Measurements from ENCODE around the gene TUBGCP5. TPM values are rescaled to one million over a fixed set of nuclear protein-coding genes. Genes with fewer than 3 reads are reported as not detected.
"Not testable (repeated sequence)": the region's sequence is repeated elsewhere in the genome, so short reads cannot be mapped to it uniquely, and the experiment has no call there.

The TUBGCP5 gene
- 10 to 100 TPM; 10.3 to 12.6 TPM for total RNA-seq

DNA sequence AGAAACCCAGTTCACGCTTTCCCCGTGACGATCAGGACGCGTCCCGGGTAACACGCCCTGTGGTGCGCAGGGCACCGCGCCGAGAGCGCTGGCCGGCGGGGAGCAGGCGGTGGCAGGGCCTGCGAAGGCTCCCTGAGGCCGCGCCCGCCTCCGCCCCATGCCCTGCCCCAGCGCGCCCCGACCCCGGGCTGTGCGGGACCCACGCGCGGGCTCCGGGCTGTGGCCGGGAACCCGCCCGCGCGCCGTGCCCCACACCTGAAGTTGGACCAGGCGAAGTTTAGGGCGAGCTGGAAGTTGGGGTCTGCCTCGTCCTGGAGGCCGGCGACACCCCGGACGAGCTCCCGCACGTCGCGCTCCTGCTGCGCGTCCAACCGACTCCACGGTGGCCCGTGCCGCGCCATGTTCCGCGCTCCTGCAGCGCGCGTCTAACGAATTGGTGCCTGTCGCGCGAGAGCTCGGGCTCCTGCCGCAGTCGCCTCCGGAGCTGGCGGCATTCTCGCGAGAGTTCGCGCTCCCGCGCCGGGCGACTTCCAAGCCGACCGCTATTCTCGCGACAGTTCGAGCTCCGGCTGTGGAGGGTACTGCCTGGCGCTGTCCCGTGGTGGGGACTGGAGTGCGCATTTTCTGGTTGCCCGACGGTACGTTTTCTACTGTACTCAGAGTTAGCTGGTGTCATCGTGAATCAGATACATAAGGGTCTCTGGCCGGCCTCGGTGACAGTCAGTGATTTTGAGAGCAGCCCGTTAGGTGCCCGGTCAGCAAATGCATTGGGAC, at the start of gene TUBGCP5:
Gene TUBGCP5 (minus strand): TSS at position 427 of the 774 bp plus-strand sequence. CDS start 26 bp downstream, at position 401.
- DNase-seq (peak; percentile 97 to 98), ATAC-seq (replicated peaks in 1 of 2) (peak; percentile 96 to 97)
- H3K9me3 Mint-ChIP-seq = no peaks in the 10 kb centered on the region
- peaks cover 2 to 5% of the 10 kb centered on the region in 2 donors for H3K36me3 Mint-ChIP-seq (ENCODE audit: insufficient read depth in 2 of 2)
- H3K27me3 Mint-ChIP-seq (ENCODE audit: low read depth) = no peaks in the 10 kb centered on the region
- H3K4me3 Mint-ChIP-seq = peak within 1 kb of the TSS; percentile 94 to 95
- peaks cover 33% of the 10 kb centered on the region for H3K4me1 Mint-ChIP-seq (ENCODE audit: low read depth)
- H3K27ac Mint-ChIP-seq = peak within 1 kb of the TSS; percentile 67

DNA sequence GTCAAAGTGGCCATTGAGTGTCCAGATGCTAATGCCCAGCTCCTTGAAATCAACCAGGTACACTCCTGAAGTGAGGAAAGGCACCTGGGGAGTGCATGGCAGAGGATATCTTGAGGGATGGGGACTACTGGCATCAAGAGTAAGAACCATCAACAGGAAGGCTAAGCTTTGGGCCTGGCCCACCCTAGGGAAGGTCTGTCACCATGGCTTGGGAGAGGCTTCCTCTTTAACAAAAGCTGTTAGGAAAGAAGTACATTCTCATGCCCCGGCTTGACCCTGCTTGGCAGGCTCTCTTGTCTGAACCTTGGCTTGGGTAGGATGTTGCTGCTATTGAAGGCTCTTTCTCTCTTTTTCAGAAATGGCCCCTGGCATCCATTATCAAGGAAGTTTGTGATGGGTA, 43.7 kb upstream of the TUBGCP5 start:
- H3K36me3 Mint-ChIP-seq (ENCODE audit: insufficient read depth in 2 of 2) = no peaks in the 10 kb centered on the region
- H3K27me3 Mint-ChIP-seq (ENCODE audit: low read depth) = peaks cover 12% of the 10 kb centered on the region
- no peaks in the 10 kb centered on the region for H3K9me3 Mint-ChIP-seq
- H3K27ac Mint-ChIP-seq = no peak overlapping the region
- H3K4me1 Mint-ChIP-seq (ENCODE audit: low read depth) = no peaks in the 10 kb centered on the region
- ATAC-seq (replicated peaks in 1 of 2) (no peak), DNase-seq (no peak)
- H3K4me3 Mint-ChIP-seq = no peak overlapping the region

DNA sequence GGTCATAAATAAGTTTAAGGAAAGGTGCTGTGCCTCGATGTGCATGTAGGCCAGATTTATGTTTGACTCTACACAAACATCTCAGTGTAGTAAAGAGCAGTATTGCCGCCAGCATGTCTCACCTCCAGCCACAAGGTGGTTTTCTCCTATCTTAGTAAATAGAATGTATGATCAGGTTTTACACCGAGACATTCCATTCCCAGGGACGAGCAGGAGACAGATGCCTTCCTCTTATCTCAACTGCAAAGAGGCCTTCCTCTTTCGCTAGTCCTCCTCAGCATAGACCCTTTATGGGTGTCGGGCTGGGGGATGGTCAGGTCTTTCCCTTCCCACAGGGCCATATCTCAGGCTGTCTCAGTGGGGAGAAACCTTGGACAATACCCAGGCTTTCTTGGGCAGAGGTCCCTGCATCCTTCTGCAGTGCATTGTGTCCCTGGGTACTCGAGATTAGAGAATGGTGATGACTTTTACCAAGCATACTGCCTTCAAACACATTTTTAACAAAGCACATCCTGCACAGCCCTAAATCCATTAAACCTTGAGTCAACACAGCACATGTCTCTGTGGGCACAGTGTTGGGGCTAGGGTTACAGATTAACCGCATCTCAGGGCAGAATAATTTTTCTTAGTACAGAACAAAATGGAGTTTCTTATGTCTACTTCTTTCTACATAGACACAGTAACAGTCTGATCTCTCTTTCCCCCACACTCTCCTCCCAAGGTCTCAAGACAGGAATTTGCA, 42.8 kb upstream of the TUBGCP5 start:
- not testable (repeated sequence) for ATAC-seq (replicated peaks in 1 of 2); H3K4me1 Mint-ChIP-seq (ENCODE audit: low read depth); H3K27ac Mint-ChIP-seq; H3K36me3 Mint-ChIP-seq (ENCODE audit: insufficient read depth in 2 of 2); DNase-seq; H3K9me3 Mint-ChIP-seq; H3K4me3 Mint-ChIP-seq
- H3K27me3 Mint-ChIP-seq (ENCODE audit: low read depth) = peaks cover 12% of the 10 kb centered on the region

DNA sequence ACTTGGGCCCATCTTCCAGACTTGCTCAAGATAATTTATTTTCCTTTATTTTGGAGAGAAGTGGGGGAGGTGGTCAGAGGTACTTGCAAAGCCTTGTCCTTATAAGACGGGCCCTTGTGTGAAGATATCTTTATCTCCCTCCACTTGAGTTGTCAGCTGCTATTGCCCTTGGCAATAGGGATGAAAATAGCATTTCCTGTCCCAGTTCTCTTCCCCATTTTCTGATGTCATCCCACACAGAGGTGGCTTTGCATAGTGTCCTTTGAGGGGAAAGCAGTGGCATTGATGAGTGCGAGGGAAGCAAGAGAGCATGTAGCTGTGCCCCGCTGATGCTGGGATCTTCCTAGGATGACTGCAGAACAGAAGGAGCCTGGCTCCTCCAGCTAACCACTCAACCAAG, 41.9 kb upstream of the TUBGCP5 start:
- ATAC-seq (replicated peaks in 1 of 2) (no peak), DNase-seq (no peak)
- no peaks in the 10 kb centered on the region for H3K4me1 Mint-ChIP-seq (ENCODE audit: low read depth)
- no peak overlapping the region for H3K27ac Mint-ChIP-seq
- no peak overlapping the region for H3K4me3 Mint-ChIP-seq
- no peaks in the 10 kb centered on the region for H3K36me3 Mint-ChIP-seq (ENCODE audit: insufficient read depth in 2 of 2)
- no peaks in the 10 kb centered on the region for H3K9me3 Mint-ChIP-seq
- H3K27me3 Mint-ChIP-seq (ENCODE audit: low read depth) = peaks cover 12% of the 10 kb centered on the region

DNA sequence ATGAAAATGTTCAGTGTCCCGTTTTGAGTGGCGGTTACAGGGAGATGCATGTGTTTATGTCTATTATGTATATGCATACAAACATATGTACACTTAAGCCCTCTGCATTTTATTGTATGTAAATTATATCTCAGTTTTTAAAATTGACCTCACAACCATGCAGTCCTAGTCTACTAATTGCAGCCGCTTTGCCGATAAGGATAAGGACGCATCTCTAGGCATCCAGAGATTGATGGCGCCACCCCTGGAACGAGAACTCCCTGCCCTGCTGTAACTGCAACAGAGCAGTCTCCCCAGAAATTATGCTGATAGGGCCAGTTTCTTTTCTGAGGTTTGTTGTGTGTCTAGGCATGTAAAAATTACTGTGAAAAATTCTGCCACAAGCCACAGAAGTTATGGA, 40.4 kb upstream of the TUBGCP5 start:
- Mint-ChIP-seq H3K9me3 (no peaks in the 10 kb centered on the region), H3K4me3 (no peak overlapping the region), H3K4me1 (ENCODE audit: low read depth) (no peaks in the 10 kb centered on the region), H3K27me3 (ENCODE audit: low read depth) (no peaks in the 10 kb centered on the region), H3K27ac (no peak overlapping the region), H3K36me3 (ENCODE audit: insufficient read depth in 2 of 2) (no peaks in the 10 kb centered on the region)
- no peak for DNase-seq
- ATAC-seq (replicated peaks in 1 of 2) = no peak

DNA sequence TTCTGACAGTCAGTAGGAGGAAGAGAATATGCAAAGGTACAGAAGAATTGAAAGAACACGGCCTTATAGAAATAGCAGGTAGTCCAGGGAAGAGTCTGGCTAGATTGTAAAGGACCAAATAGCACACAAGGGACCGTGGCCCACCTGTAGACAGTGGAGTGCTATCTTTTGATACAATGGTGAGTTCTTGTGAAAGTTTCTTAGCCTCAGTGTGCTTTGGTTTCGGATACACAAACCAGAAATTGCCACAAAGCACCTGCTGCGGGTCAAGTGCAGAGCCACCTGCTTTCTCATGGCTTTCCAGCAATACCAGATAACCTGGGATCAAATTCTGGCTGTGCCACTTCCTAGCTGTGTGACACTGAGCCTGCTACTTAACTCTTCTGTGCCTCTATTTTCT, 36.6 kb upstream of the TUBGCP5 start:
- ATAC-seq (replicated peaks in 1 of 2) (no peak), DNase-seq (no peak)
- H3K36me3 Mint-ChIP-seq (ENCODE audit: insufficient read depth in 2 of 2) = no peaks in the 10 kb centered on the region
- no peaks in the 10 kb centered on the region for H3K4me1 Mint-ChIP-seq (ENCODE audit: low read depth)
- H3K27me3 Mint-ChIP-seq (ENCODE audit: low read depth) = peaks cover 11% of the 10 kb centered on the region
- H3K27ac Mint-ChIP-seq = no peak overlapping the region
- H3K9me3 Mint-ChIP-seq = no peaks in the 10 kb centered on the region
- H3K4me3 Mint-ChIP-seq = no peak overlapping the region

DNA sequence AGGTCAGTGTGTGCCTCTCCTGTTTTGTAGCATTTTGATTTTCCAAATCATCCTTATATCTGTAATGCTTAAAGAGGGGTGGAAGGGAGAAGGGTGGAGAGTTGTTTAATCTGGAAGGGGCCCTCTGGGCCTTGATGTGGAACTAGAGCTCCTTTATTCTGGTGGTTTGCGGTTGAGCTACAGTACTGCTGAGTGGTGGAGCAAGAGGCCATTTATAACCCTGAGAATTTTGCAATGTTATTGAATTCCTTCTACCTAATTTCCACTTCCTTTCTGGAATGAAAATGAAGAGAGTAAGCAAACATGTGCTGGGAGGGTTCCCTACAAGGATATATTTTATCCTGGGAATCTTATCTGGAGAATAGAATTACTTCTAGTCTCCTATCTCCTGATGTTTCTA, 35.3 kb upstream of the TUBGCP5 start:
- Mint-ChIP-seq H3K4me3 (no peak overlapping the region), H3K4me1 (ENCODE audit: low read depth) (no peaks in the 10 kb centered on the region), H3K27me3 (ENCODE audit: low read depth) (peaks cover 12% of the 10 kb centered on the region), H3K9me3 (no peaks in the 10 kb centered on the region), H3K27ac (no peak overlapping the region), H3K36me3 (ENCODE audit: insufficient read depth in 2 of 2) (no peaks in the 10 kb centered on the region)
- ATAC-seq (replicated peaks in 1 of 2) = no peak
- DNase-seq = no peak

DNA sequence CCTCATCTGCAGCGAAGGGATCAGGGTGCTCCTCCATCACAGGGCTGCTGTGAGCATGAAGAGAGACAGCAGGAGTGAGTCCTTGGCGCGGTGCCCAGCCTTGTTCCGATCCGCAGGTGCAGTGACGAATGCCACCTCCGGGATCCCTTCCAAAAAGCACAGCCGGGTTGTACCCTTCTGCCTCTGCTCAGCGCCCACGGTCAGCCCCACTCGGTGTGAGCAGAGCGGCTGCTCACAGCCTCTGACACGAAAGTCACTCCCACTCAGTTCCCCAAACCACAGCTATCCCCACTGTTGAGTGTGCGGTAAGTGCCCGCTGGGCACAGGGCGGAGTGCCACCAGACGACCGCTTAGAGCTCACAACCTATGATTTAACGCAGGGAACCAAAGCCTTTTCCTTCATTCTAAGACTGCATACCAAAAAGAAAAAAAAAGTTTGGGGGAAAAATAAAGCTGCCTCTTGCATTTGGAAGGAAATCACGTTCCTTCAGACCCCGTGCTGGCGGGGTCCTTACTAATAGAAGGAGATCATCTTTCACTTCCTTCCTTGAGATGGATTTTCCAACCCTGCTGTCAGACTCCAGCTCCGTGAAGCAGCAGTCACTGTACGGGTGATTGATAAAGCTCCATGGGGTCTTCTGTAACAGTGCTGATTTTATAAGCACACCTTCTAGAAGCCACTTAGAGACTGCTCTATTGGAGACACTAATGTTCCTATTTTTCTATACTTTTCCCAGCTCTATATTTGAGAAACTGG, 34.7 kb upstream of the TUBGCP5 start:
- Mint-ChIP-seq H3K4me3 (no peak overlapping the region), H3K27me3 (ENCODE audit: low read depth) (peaks cover 12% of the 10 kb centered on the region), H3K4me1 (ENCODE audit: low read depth) (no peaks in the 10 kb centered on the region), H3K9me3 (no peaks in the 10 kb centered on the region), H3K27ac (no peak overlapping the region), H3K36me3 (ENCODE audit: insufficient read depth in 2 of 2) (no peaks in the 10 kb centered on the region)
- ATAC-seq (replicated peaks in 1 of 2) (peak; percentile 54 to 60), DNase-seq (no peak)

DNA sequence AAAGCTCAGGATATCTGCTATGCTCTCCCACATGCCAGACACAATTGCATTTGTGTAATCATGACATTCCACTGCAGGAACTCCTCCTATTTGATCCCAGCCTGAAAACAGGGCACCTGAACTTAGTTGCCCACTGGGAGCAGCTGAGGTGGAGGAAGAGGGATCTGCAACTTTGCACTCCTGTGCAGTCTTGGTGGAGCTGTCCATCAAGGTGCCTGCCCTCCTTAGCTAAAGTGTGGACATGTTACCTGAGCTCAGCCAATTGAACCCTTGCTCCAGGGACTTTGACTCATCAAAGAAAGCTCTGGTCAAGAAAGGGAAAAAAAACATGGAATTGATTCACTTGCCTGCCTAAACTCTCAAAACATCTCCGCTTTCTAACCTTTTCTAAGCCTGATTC, 33.3 kb upstream of the TUBGCP5 start:
- H3K4me3 Mint-ChIP-seq = no peak overlapping the region
- DNase-seq (no peak), ATAC-seq (replicated peaks in 1 of 2) (no peak)
- no peaks in the 10 kb centered on the region for H3K36me3 Mint-ChIP-seq (ENCODE audit: insufficient read depth in 2 of 2)
- peaks cover 12% of the 10 kb centered on the region for H3K27me3 Mint-ChIP-seq (ENCODE audit: low read depth)
- H3K9me3 Mint-ChIP-seq = no peaks in the 10 kb centered on the region
- H3K4me1 Mint-ChIP-seq (ENCODE audit: low read depth) = no peaks in the 10 kb centered on the region
- H3K27ac Mint-ChIP-seq = no peak overlapping the region

DNA sequence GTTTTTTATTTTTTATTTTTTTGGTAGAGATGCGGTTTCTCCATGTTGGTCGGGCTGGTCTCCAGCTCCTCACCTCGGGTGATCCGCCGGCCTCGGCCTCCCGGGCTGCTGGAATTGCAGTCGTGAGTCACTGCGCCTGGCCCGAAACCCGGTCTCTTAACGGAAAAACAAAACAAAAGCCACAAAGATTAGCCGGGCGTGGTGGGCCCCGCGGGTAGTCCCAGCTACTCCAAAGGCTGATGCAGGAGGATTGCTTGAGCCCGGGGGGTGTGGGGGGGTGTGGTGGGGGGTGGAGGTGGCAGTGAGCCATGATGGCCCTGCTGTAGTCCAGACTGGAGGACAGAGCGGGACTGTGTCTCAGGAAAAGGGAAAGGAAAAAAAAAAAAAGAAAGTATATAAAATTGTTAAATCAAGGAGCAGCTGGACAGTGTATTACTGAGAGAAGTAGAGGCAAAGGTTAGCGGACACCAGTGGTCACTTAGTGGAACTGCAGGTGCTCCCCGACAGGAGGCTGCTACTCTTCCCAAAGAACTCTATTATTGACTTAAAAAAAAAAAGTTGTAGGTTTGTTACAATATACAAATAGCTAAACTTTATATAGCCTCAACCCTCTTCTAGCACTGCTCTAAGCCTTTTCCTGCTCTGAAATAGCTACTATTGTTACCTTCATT, 30.3 kb upstream of the TUBGCP5 start:
- DNase-seq = no peak
- Mint-ChIP-seq H3K27me3 (ENCODE audit: low read depth) (peaks cover 12% of the 10 kb centered on the region), H3K36me3 (ENCODE audit: insufficient read depth in 2 of 2) (no peaks in the 10 kb centered on the region), H3K4me3 (no peak overlapping the region), H3K27ac (no peak overlapping the region), H3K4me1 (ENCODE audit: low read depth) (no peaks in the 10 kb centered on the region), H3K9me3 (no peaks in the 10 kb centered on the region)
- ATAC-seq (replicated peaks in 1 of 2) = no peak

DNA sequence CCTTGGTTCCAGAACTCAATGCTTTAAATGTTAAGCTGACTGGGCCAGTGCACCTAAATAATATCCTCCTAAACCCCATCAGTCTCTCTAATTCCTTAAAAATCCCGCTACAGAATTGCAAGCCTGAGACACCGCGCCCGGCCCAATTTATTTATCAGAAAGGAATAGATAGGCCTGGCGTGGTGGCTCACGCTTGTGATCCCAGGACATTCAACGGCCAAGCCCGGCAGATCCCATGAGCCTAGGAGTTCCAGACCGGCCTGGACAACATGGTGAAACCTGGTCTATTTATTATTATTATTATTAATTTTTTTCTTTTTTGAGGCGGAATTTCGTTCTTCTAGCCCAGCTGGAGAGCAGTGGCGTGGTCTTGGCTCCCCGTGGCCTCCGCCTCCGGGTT, 28.0 kb upstream of the TUBGCP5 start:
- peaks cover 4 to 5% of the 10 kb centered on the region in 2 donors for H3K9me3 Mint-ChIP-seq
- ATAC-seq (replicated peaks in 1 of 2) (no peak), DNase-seq (no peak)
- no peaks in the 10 kb centered on the region for H3K4me1 Mint-ChIP-seq (ENCODE audit: low read depth)
- H3K27me3 Mint-ChIP-seq (ENCODE audit: low read depth) = peaks cover 7% of the 10 kb centered on the region
- no peak overlapping the region for H3K4me3 Mint-ChIP-seq
- H3K36me3 Mint-ChIP-seq (ENCODE audit: insufficient read depth in 2 of 2) = peaks cover 3% of the 10 kb centered on the region in 2 donors
- no peak overlapping the region for H3K27ac Mint-ChIP-seq

DNA sequence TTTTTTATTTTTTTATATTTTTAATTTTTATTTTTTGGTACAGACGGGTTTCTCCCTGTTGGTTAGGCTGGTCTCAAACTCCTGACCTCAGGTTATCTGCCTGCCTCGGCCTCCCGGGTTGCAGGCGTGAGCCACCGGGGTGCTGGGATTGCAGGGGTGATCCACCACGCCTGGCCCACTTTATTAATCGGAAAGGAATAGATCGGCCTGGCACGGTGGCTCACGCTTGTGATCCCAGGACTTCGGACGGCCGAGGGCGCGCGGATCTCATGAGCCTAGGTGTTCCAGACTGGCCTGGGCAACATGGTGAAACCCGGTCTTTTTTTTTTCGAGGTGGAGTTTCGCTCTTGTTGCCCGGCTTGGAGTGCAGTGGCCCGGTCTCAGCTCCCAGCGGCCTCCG, 26.5 kb upstream of the TUBGCP5 start:
- Mint-ChIP-seq H3K9me3 (peaks cover 4 to 6% of the 10 kb centered on the region in 2 donors), H3K27ac (no peak overlapping the region), H3K4me1 (ENCODE audit: low read depth) (no peaks in the 10 kb centered on the region), H3K4me3 (no peak overlapping the region), H3K27me3 (ENCODE audit: low read depth) (peaks cover under 1% of the 10 kb centered on the region), H3K36me3 (ENCODE audit: insufficient read depth in 2 of 2) (peaks cover 3% of the 10 kb centered on the region in 2 donors)
- no peak for ATAC-seq (replicated peaks in 1 of 2)
- DNase-seq = no peak

DNA sequence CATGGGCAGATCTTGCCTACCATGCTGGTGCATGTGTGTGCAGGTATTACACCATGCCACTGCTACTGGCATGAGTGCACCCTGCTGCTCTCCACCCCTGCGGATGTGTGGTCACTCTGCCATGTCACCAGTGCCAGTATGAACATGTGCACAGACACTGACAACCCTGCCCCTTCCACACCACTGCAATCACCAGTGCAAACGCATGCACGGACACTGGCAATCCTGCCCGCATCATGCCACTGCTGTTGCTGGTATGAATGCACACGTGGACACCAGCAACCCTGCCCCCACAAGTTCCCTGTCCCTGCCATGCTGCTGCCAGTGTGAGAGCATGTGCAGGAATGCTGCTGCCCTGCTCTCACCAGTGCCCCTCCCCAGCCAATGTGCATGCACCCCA, 24.8 kb upstream of the TUBGCP5 start:
- peaks cover 4 to 6% of the 10 kb centered on the region in 2 donors for H3K9me3 Mint-ChIP-seq
- DNase-seq (no peak), ATAC-seq (replicated peaks in 1 of 2) (no peak)
- no peaks in the 10 kb centered on the region for H3K4me1 Mint-ChIP-seq (ENCODE audit: low read depth)
- no peak overlapping the region for H3K4me3 Mint-ChIP-seq
- H3K27ac Mint-ChIP-seq = no peak overlapping the region
- H3K27me3 Mint-ChIP-seq (ENCODE audit: low read depth) = no peaks in the 10 kb centered on the region
- H3K36me3 Mint-ChIP-seq (ENCODE audit: insufficient read depth in 2 of 2) = peaks cover 3% of the 10 kb centered on the region in 2 donors
